ENCODE data around the gene CCDC54. TPM values are rescaled to one million over a fixed set of nuclear protein-coding genes. Genes with fewer than 3 reads are reported as not detected.

Gene CCDC54
- total RNA-seq, 1 donor from 2014 or later: not detected

DNA sequence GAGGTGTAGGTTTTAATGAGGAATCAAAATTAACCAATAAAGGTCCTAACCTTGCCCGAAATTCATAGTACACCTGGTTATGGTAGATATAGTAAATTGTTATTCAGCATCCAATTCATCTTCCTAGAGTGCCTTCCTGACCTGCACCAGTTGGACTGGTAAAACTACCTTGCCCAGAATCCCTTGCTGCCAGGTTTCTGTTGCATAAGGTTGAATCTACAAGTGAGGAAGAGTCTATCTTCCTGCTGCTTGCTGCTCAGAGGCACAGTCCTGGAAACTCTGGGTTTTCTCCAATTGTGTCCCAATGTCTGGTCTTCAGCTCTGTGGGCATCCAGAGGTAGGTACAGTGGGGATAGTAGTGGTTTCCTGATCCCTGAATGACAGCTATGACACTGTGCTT, 17.3 kb downstream of the CCDC54 start:
- no peak for DNase-seq (ENCODE audit: low spot score)

DNA sequence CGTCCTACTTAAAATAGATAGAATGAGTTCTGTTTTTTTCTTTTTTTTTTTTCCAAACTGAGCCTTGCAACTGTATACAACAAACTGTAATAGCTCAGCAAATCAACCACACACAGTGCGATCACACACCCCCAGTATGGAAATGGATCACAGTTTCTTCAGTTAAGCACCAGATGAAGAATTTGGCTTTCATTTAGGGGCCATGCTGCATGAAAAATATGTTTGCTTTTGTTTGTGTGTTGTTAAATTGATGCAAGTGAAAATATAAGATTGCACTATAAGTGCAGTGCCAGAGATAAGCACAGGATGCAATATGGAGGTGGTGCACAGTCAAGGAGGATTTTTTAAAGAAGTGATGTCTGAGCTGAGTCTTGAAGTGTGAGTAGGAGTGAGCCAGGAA, 17.8 kb downstream of the CCDC54 start:
- no peak for DNase-seq (ENCODE audit: low spot score)

DNA sequence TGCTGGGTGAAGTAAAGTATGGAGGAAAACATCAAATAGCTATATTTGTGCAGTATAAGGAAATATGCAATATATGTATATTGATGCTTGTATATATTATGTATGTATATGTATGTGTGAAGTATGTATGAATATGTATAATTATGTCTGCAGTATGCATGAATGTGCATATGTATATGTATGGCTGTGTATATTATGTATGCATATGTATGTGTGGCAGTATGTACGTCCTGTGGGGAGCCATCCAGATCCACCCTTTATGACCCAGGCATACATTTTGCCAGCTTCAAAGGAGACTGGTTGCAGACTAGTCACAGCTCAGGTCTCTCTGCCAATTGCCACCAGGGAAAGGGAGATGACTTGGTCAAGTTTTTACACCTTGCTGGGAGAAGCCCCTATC, 24.1 kb downstream of the CCDC54 start:
- no peak for DNase-seq (ENCODE audit: low spot score)

DNA sequence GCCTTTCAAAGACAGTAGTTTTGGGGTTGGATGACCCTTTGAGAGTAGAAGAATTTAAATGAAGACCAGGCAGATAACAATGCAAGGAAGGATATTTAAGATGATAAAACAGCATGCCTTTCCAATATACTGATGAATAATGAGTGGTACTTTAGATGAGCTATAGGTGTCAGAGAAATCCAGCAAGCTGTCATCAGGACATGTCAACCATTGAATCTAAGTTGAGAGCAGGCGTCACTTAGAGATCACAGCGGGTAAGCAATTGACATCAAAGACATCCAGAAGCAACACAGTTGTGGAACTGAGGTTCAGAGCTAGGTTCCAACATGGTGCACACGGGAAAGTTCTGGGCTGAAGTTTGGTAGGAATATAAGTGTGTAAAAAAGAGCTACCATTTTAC, 25.0 kb downstream of the CCDC54 start:
- DNase-seq (ENCODE audit: low spot score): no peak

GRCh38 chr3:107404727-107405469, 27.7 kb downstream of the CCDC54 start:
- no peak for DNase-seq (ENCODE audit: low spot score)

- no peak for DNase-seq (ENCODE audit: low spot score)
Observed at GRCh38 chr3:107407355-107407754, 30.1 kb downstream of the CCDC54 start.

DNA sequence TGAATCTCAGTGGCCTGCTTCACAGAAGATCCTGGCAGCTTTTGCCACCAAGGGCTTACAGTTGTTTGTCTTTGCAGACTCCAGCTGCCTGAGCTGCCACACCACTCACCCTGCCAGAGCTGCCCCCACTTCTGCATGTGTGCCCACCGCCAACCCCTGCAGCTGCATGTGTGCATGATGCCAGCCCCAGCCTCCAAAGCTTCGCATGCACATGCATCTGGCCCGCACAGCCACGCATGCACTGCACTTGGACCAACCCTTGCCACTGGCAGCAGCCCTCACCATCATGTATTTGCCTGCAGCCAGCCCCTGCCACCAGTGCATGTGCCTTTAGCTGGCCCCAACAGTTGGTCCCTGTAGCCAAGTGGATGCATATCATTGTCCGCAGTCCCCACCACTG, 31.3 kb downstream of the CCDC54 start:
- no peak for DNase-seq (ENCODE audit: low spot score)

DNA sequence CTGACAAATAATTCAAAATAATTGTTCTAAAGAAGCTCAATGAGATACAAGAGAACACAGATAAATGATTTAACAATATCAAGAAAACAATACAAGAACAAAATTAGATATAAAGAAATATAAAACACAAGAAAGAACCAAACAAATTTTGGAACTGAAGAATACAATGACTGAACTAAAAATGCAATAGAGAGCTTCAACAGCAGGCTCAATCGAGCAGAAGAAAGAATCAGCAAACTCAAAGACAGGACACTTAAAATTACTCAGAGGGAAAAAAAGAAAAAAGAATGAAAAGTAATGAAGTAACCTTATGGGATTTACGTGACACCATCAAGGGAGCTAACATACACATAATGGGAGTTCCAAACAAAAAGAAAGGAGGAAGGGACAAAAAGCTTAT, 32.1 kb downstream of the CCDC54 start:
- DNase-seq (ENCODE audit: low spot score): no peak

DNA sequence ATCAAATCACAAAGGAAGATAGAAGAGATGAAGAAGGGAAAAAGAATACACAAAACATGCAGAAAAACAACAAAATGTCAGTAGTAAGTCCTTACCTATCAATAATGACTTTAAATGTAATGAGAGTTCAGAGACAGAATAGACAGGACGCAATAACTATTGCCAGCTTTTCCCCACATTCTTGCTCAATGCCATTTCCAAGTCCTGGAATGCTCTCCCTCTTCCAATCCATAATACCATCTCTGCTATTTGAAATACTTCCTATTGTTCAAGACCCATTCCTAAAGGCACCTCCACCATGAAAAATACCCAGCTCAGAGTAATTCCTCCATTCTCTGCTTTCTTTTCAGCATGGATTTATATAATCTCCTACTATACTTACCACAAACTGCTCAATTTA, 33.4 kb downstream of the CCDC54 start:
- no peak for DNase-seq (ENCODE audit: low spot score)

DNA sequence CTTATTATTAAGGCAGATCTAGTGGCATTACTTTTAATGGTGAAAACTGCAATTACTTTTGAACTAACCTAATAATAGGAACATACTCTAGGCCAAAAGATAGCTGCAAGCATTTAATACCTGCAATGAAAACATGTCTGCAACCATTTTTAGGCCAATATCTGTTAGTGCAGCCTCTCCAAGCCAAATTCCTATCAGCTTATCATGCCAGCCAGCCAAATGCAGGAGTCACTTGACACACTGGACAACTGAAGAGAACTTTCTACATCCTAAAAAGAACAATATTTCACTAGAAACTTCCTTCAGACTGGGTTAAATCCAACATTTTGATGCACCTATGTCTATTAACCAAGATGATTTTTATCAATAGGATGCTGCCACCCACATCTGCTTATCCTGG, 33.8 kb downstream of the CCDC54 start:
- no peak for DNase-seq (ENCODE audit: low spot score)

DNA sequence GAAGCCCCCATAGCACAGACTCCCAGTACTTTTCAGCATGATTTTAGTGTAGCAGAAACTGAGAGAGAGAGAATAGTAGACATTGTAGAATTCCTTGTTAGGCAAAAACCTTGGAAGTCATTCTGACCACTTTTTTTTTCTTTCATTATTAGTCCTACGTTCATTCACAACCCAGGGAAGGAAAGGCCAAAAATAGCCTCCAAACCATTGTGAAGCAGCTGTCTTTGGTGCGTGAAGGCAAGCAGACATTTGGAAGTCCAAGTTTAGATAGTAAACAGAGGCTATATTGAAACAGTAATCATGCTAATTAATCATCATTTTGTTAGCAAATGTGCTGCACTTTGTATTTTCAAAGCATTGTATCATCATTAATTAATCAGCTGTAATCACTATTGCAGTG, 34.5 kb downstream of the CCDC54 start:
- no peak for DNase-seq (ENCODE audit: low spot score)

DNA sequence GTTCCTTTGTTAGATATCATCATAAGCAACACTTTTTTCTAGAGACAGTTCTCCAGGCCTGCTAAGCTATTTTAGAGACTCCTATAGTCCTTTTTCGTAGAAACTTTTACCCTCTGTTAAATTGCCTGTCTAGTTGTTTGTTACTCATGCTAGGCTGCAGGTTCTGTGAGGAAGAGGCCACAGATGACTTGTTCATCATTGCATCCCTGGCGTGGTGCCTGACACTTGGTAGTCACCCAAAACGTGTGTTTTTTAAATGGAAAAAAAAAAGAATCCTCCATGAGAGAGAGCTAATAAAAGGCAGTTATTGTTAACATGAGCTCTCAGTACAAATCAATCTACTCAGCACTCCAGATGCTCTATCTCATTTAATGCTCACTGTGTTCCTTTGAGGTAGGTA, 35.1 kb downstream of the CCDC54 start:
- DNase-seq (ENCODE audit: low spot score): no peak

DNA sequence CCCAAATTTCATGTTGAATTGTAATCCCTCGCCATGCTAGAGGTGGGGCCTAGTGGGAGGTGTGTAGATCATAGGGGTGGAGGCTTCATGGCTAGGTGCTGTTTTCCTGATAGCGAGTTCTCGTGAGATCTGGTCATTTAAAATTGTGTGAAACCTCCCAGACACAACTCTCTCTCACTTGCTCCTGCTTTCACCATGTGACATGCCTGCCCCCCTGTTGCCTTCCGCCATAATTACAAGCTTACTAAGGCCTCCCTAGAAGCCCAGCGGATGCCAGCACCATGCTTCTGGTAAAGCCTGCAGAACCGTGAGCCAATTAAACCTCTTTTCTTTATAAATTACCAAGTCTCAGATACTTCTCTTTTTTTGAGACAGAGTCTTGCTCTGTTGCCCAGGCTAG, 36.0 kb downstream of the CCDC54 start:
- DNase-seq (ENCODE audit: low spot score): no peak

- no peak for DNase-seq (ENCODE audit: low spot score)
Observed at GRCh38 chr3:107414325-107414964, 37.2 kb downstream of the CCDC54 start.

DNA sequence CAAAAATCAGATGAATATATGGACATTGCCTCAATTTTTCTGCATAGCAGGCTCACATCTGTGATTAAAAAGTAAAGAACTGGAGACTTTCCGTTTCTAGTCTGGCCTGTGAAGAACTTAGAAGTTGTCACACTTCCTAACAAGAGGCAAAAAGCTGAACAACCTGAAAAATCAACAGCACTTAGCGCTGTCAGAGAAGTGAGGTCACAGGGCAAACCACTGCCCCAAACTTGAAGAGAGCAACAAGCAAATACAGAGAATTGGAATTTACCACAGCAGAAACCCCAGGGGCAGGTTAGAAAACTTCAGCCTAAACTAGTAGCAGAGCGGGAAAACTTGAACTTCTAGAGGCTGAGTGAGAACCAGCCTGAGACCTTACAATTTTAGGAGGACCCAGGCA, 38.9 kb downstream of the CCDC54 start:
- DNase-seq (ENCODE audit: low spot score): no peak

DNA sequence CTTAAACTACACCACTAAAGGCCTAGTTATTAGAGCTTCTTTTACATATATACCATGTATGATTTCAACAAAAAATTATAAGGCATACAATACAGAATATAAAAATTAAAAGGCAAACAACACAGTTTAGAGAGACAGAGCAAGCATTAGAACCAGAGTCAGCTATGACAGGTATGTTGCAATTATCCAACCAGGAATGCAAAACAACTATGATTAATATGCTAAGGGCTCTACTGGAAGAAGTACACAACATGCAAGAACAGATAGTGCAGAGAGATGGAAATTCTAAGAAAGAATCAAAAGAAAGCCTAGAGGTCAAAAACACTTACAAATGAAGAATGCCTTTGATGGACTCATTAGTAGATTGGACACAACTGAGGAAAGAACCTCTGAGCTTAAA, 39.6 kb downstream of the CCDC54 start:
- DNase-seq (ENCODE audit: low spot score): no peak

GRCh38 chr3:107421170-107421792, 44.0 kb downstream of the CCDC54 start:
- no peak for DNase-seq (ENCODE audit: low spot score)

- no peak for DNase-seq (ENCODE audit: low spot score)
Observed at GRCh38 chr3:107421881-107422280, 44.6 kb downstream of the CCDC54 start.

GRCh38 chr3:107425033-107425432, 47.8 kb downstream of the CCDC54 start:
- no peak for DNase-seq (ENCODE audit: low spot score)

DNA sequence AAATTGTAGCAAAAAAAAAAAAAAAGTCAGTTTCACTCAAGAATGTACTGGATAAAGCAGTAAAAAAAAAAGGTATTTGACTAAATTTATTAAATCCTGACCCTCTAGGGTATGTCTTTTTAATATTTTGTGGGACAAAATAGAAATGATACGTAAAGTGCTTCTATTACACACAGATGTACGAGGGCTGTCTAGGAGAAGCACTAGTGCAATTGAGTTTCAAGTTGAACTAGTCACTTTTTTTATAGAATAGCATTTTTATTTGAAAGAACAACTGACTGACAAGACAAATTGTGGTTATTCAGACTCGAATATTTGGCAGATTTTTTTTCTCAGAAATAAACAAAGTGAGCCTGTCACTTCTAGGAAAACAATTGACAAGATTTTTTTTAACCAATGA, 49.0 kb downstream of the CCDC54 start:
- no peak for DNase-seq (ENCODE audit: low spot score)

Measured in ureter (tissue), 1 donor.